OCI-LY1 (cell line): ENCODE data around the gene DNMT1.

ENCODE experiments used
- H2AFZ ChIP-seq: fragments of 200-600 bp; sonication (generic), shearing (Covaris generic); 2 replicates; pipeline ENCODE4 v1.6.0; 2014; ENCODE audit warnings: antibody characterized with exemption, mild to moderate bottlenecking, low read length
- H3F3A ChIP-seq: fragments of 200-600 bp; sonication (generic), shearing (Covaris generic); 2 replicates; pipeline ENCODE4 v1.6.0; 2014; ENCODE audit warnings: mild to moderate bottlenecking, antibody characterized with exemption, low read length, moderate library complexity; ENCODE audit not compliant: insufficient read depth
- H3K27ac ChIP-seq: fragments of 200-600 bp; sonication (generic); 2 replicates; pipeline ENCODE4 v1.5.1; 2014; ENCODE audit warnings: low read length, mixed run types, mild to moderate bottlenecking, low read depth; ENCODE audit not compliant: poor library complexity, severe bottlenecking
- H3K27me3 ChIP-seq: fragments of 200-600 bp; sonication (generic); 2 replicates; pipeline ENCODE4 v1.6.0; 2014; ENCODE audit warnings: antibody characterized with exemption, mild to moderate bottlenecking, low read length, moderate library complexity; ENCODE audit not compliant: insufficient read depth
- H3K36me3 ChIP-seq: fragments of 200-600 bp; sonication (generic); 2 replicates; pipeline ENCODE4 v1.6.1; 2014; ENCODE audit warnings: mild to moderate bottlenecking, antibody characterized with exemption, low read length, moderate library complexity, mixed read lengths; ENCODE audit not compliant: insufficient read depth
- H3K4me1 ChIP-seq: fragments of 200-600 bp; sonication (generic); 2 replicates; pipeline ENCODE4 v1.5.1; 2014; ENCODE audit warnings: mild to moderate bottlenecking, low read length, moderate library complexity; ENCODE audit not compliant: insufficient read depth, severe bottlenecking
- H3K4me2 ChIP-seq: fragments of 200-600 bp; sonication (generic), shearing (Covaris generic); 2 replicates; pipeline ENCODE4 v1.6.1; 2014; ENCODE audit warnings: low read length
- H3K4me3 ChIP-seq: fragments of 200-600 bp; sonication (generic); 2 replicates; pipeline ENCODE4 v1.5.1; 2014; ENCODE audit warnings: low read length, low read depth, mild to moderate bottlenecking, mixed read lengths; ENCODE audit not compliant: poor library complexity, severe bottlenecking
- H3K79me2 ChIP-seq: fragments of 200-600 bp; shearing (Covaris generic); 2 replicates; pipeline ENCODE4 v1.6.1; 2016; ENCODE audit warnings: mixed run types, low read length, mixed read lengths; ENCODE audit not compliant: insufficient read depth
- H3K9ac ChIP-seq: fragments of 200-600 bp; sonication (generic), shearing (Covaris generic); 2 replicates; pipeline ENCODE4 v1.6.1; 2014; ENCODE audit warnings: mild to moderate bottlenecking, low read length, mixed read lengths
- H3K9me2 ChIP-seq: fragments of 200-600 bp; sonication (generic), shearing (Covaris generic); 2 replicates; pipeline ENCODE4 v1.6.1; 2014; ENCODE audit warnings: low read depth, mild to moderate bottlenecking, low read length, mixed read lengths
- H3K9me3 ChIP-seq: fragments of 200-600 bp; shearing (Covaris generic); 2 replicates; pipeline ENCODE4 v1.6.1; 2014; ENCODE audit warnings: low read length, mixed read lengths
- H4K20me1 ChIP-seq: fragments of 200-600 bp; sonication (generic), shearing (Covaris generic); 2 replicates; pipeline ENCODE4 v1.6.0; 2016; ENCODE audit warnings: mild to moderate bottlenecking, low read length; ENCODE audit not compliant: insufficient read depth
- CTCF ChIP-seq: fragments of 200-600 bp; sonication (generic), shearing (Covaris generic); IDR thresholded peaks from 2 replicates; pipeline ENCODE4 v1.5.1; 2017; ENCODE audit warnings: mild to moderate bottlenecking, antibody characterized with exemption, low read length, moderate library complexity, mixed read lengths
- EZH2 ChIP-seq: fragments of 200-600 bp; sonication (generic), shearing (Covaris generic); IDR thresholded peaks from 2 replicates; pipeline ENCODE4 v1.8.0; 2017; ENCODE audit warnings: borderline replicate concordance, mixed run types, mild to moderate bottlenecking, antibody characterized with exemption, low read length, moderate library complexity, mixed read lengths

The DNMT1 gene

GRCh38 chr19:10104130-10104513 is 90.6 kb downstream of the DNMT1 start:
- Histone ChIP-seq H2AFZ (no peak overlapping the region), H3K4me1 (peaks cover 69% of the 10 kb centered on the region), H3K9me2 (no peaks in the 10 kb centered on the region), H3K36me3 (peaks cover 25% of the 10 kb centered on the region), H3K27ac (peak overlapping the region; percentile 98), H3K79me2 (peaks cover 13% of the 10 kb centered on the region), H3K4me2 (peak overlapping the region; percentile 61), H3K27me3 (no peaks in the 10 kb centered on the region), H4K20me1 (no peaks in the 10 kb centered on the region), H3K9ac (peak overlapping the region; percentile 71), H3F3A (peaks cover 16% of the 10 kb centered on the region), H3K4me3 (peak overlapping the region; percentile 99), H3K9me3 (no peaks in the 10 kb centered on the region)
- TF ChIP-seq EZH2 (no peak), CTCF (no peak)

- Histone ChIP-seq H3K36me3 (peaks cover 12% of the 10 kb centered on the region), H3K9me2 (no peaks in the 10 kb centered on the region), H2AFZ (no peak overlapping the region), H3K27ac (peak overlapping the region; percentile 96), H3K4me3 (peak overlapping the region; percentile 44), H3K4me2 (peak overlapping the region; percentile 60), H3K9ac (peak overlapping the region; percentile 70), H4K20me1 (no peaks in the 10 kb centered on the region), H3K27me3 (no peaks in the 10 kb centered on the region), H3K79me2 (peaks cover 13% of the 10 kb centered on the region), H3F3A (peaks cover 16% of the 10 kb centered on the region), H3K9me3 (no peaks in the 10 kb centered on the region), H3K4me1 (peaks cover 59% of the 10 kb centered on the region)
- no peak for TF ChIP-seq CTCF
- TF ChIP-seq EZH2 = no peak
These were observed 91.9 kb downstream of the DNMT1 start for GRCh38 chr19:10102787-10103236.

- no peaks in the 10 kb centered on the region for H3K36me3 ChIP-seq
- H3K4me1 ChIP-seq = peaks cover 60% of the 10 kb centered on the region
- TF ChIP-seq EZH2 (no peak), CTCF (no peak)
- no peak overlapping the region for H3K4me3 ChIP-seq
- no peaks in the 10 kb centered on the region for H3K9me3 ChIP-seq
- no peak overlapping the region for H3K9ac ChIP-seq
- no peaks in the 10 kb centered on the region for H3K79me2 ChIP-seq
- no peaks in the 10 kb centered on the region for H4K20me1 ChIP-seq
- H3K27me3 ChIP-seq = no peaks in the 10 kb centered on the region
- H3K27ac ChIP-seq = peak overlapping the region; percentile 96
- no peak overlapping the region for H2AFZ ChIP-seq
- H3F3A ChIP-seq = peaks cover 15% of the 10 kb centered on the region
- no peak overlapping the region for H3K4me2 ChIP-seq
- no peaks in the 10 kb centered on the region for H3K9me2 ChIP-seq
These were observed 94.5 kb downstream of the DNMT1 start for GRCh38 chr19:10100163-10100785.
